Fibroblast of lung (primary cell): ENCODE results near the gene ARID1B.

ENCODE experiments used
- CTCF ChIP-seq, 2 donors: IDR thresholded peaks in 1 of 2; conservative IDR thresholded peaks in 1 of 2; 1 replicate in 1 of 2; 2 replicates in 1 of 2; pipeline ENCODE4 v1.5.1; 2011 to 2012; ENCODE audit warnings: low read length in 2 of 2, control low read depth in 1 of 2, inconsistent platforms in 1 of 2, low read depth in 1 of 2, mild to moderate bottlenecking in 1 of 2
- EZH2 ChIP-seq: IDR thresholded peaks from 2 replicates; pipeline ENCODE4 v1.5.1; 2012; ENCODE audit warnings: low read length, control low read depth, mild to moderate bottlenecking; ENCODE audit errors: missing control alignments

- no peak for TF ChIP-seq CTCF (conservative IDR thresholded peaks at IDR 0.05 in 1 of 2, IDR thresholded peaks at IDR 0.05 in 1 of 2; ENCODE audit: low read depth in 1 of 2, low read length in 2 of 2)
- TF ChIP-seq EZH2: no peak
Observed at GRCh38 chr6:156974830-156975261, 197.7 kb downstream of the ARID1B start.
